ENCODE results near the gene CSGALNACT2. TPM values are rescaled to one million over a fixed set of nuclear protein-coding genes. Genes with fewer than 3 reads are reported as not detected.

CSGALNACT2 gene
- total and polyA plus RNA-seq, 4 donors = 4.1 to 11.0 (median 6.1) TPM

- Histone ChIP-seq H3K4me1 (ENCODE audit: control insufficient read depth in 4 of 4, insufficient read depth in 4 of 4, low read length in 3 of 4) (no peaks in the 10 kb centered on the region), H3K9me3 (ENCODE audit: control insufficient read depth in 4 of 4, low read length in 3 of 4) (no peaks in the 10 kb centered on the region), H3K9ac (ENCODE audit: low read depth in 1 of 2, low read length in 2 of 2) (no peak overlapping the region), H3K27me3 (ENCODE audit: control insufficient read depth in 4 of 4, insufficient read depth in 4 of 4, low read length in 3 of 4) (no peaks in the 10 kb centered on the region), H3K36me3 (ENCODE audit: control insufficient read depth in 4 of 4, insufficient read depth in 3 of 4, low read depth in 1 of 4, low read length in 3 of 4) (no peaks in the 10 kb centered on the region), H3K27ac (ENCODE audit: low read depth in 1 of 2, low read length in 2 of 2) (no peak overlapping the region), H3K4me3 (ENCODE audit: low read depth in 1 of 3, low read length in 3 of 3) (no peak overlapping the region)
- TF ChIP-seq JUND (IDR thresholded peaks at IDR 0.05) (no peak), HNF4G (IDR thresholded peaks at IDR 0.05) (no peak), TAF1 (conservative IDR thresholded peaks at IDR 0.05) (no peak), REST (IDR thresholded peaks at IDR 0.05) (no peak), FOXA2 (IDR thresholded peaks at IDR 0.05) (no peak)
- TF ChIP-seq, protein P1, sequence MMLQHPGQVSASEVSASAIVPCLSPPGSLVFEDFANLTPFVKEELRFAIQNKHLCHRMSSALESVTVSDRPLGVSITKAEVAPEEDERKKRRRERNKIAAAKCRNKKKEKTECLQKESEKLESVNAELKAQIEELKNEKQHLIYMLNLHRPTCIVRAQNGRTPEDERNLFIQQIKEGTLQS (IDR thresholded peaks at IDR 0.05) = no peak
- 85% methylated on average over 4 of the region's 4 CpGs for WGBS
- DNase-seq (ENCODE audit: low spot score) = no peak
Measured at GRCh38 chr10:43222210-43222720, 84.0 kb downstream of the CSGALNACT2 start.

GRCh38 chr10:43223056-43223455 lies 84.8 kb downstream of the CSGALNACT2 start:
- no peak for DNase-seq (ENCODE audit: low spot score)
- Histone ChIP-seq H3K4me3 (ENCODE audit: low read depth in 1 of 3, low read length in 3 of 3) (no peak overlapping the region), H3K27ac (ENCODE audit: low read depth in 1 of 2, low read length in 2 of 2) (no peak overlapping the region), H3K27me3 (ENCODE audit: control insufficient read depth in 4 of 4, insufficient read depth in 4 of 4, low read length in 3 of 4) (no peaks in the 10 kb centered on the region), H3K9me3 (ENCODE audit: control insufficient read depth in 4 of 4, low read length in 3 of 4) (no peaks in the 10 kb centered on the region), H3K9ac (ENCODE audit: low read depth in 1 of 2, low read length in 2 of 2) (no peak overlapping the region), H3K4me1 (ENCODE audit: control insufficient read depth in 4 of 4, insufficient read depth in 4 of 4, low read length in 3 of 4) (no peaks in the 10 kb centered on the region), H3K36me3 (ENCODE audit: control insufficient read depth in 4 of 4, insufficient read depth in 3 of 4, low read depth in 1 of 4, low read length in 3 of 4) (no peaks in the 10 kb centered on the region)
- 62% methylated on average over 1 of the region's 1 CpG for WGBS
- TF ChIP-seq TAF1 (conservative IDR thresholded peaks at IDR 0.05) (no peak), HNF4A (conservative IDR thresholded peaks at IDR 0.05) (no peak), CTCF (IDR thresholded peaks at IDR 0.05; ENCODE audit: low read depth, low read length, missing input control) (no peak), RAD21 (IDR thresholded peaks at IDR 0.05) (no peak), REST (IDR thresholded peaks at IDR 0.05) (no peak), FOXA1 (IDR thresholded peaks at IDR 0.05) (no peak), ZBTB33 (IDR thresholded peaks at IDR 0.05) (no peak), NR2F2 (IDR thresholded peaks at IDR 0.05) (no peak), GABPA (IDR thresholded peaks at IDR 0.05 in 1 of 2, conservative IDR thresholded peaks at IDR 0.05 in 1 of 2) (no peak), YY1 (IDR thresholded peaks at IDR 0.05) (no peak), HNF4G (IDR thresholded peaks at IDR 0.05) (no peak)
- TF ChIP-seq, protein P1 (IDR thresholded peaks at IDR 0.05) = no peak
- TF ChIP-seq, protein P2, sequence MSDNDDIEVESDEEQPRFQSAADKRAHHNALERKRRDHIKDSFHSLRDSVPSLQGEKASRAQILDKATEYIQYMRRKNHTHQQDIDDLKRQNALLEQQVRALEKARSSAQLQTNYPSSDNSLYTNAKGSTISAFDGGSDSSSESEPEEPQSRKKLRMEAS (IDR thresholded peaks at IDR 0.05) = no peak
